NCI-H1417 treated with DMSO at 0.1 percent for 48 hours (cell line): Measurements from ENCODE around the gene GNAT2.

Experiments
- DNase-seq: peaks from one replicate; lab custom pipeline; 2025; lab: John Stamatoyannopoulos, UW

GNAT2 gene

DNA sequence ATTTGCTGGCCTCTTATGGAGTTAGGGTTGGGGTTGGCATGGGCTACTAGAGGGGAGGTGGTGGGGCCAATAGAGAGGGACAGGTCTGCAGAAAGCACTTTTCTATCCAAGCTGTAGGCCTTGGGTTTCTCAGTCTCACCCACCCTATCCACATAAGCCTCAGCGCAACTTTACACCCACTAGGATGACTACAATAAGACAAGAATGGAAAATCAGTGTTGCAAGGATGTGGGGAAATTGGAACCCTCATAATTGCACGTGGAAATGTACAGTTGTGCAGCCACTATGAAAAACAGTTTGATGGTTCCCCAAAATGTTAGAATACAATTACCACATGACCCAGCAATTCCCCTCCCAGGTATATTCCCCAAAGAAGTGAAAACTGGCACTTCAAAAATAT is 22.4 kb upstream of the GNAT2 start:
- no peak for DNase-seq

DNA sequence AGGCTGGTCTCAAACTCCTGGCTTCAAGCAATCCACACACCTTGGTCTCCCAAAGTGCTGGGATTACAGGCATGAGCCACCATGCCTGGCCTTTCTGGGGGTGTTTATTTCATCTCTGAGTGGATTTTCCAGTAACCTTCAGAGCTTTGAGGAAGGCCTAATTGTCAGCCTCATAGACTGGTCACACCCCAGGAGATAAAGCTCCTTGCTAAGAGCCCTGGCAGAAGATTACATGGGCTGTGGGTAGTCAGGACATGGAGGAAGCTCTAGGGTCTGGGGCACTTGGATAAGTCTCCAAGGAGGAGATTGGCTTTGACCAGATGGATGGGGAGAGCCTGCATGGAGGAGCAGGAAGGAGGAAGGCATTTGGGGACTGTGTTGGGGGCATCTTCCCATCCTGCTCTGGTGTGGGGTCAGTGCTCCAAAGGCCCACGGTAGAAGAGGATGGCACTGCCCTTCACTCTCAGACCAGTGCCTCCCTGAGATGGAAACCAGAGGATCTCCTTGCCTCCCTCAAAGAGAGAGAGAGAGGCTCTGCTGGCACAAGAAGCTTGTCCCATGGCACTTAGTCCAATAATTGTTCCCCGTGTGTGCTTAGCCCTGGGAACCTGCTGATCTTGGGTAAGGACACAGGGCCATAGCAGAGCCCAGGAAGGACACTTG is 21.8 kb upstream of the GNAT2 start:
- no peak for DNase-seq

DNA sequence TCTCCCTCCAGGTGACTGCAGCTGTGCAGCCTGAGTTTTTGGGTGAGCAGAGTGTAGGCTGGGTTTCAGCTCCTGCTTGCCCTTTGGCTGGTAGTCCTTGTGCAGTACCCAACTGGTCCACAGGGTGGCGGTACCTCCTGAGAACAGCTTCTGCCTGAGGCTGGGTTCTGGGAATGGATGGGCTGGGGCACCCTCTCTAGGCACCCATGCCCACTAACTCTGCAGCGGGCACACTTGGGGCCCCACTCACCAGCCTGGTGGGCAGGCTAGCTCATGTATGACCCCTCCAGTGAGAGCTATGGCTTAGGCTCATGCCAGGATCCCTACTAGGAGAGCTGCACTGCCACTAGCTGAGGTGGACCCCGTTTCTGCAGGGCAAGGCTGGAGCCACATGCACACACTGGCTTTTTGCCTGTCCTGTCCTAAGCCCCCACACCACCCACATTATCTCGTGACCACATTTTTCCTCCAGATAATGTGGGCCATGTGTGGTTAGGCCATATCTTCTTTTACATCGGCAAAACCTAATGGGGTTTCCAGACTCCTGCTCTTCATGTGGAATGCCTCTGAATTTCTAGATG is 21.0 kb upstream of the GNAT2 start:
- DNase-seq = no peak

DNA sequence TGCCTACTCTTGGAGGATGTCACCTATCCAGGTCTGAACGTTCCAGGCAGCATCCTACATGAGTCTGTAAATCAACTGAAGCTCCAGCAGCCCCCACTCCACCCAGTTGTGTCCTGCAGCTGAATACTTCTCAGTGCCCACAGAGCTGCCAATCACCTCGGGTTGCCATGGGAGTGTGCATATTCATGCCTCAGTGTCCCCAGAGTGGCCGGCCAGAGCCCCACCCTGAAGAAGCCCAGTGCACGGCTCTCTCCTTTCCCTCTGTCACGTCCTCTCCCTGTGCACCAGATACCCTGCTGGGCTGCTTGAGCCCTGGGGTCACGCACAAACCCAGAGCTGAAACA is 20.4 kb upstream of the GNAT2 start:
- DNase-seq = no peak

DNA sequence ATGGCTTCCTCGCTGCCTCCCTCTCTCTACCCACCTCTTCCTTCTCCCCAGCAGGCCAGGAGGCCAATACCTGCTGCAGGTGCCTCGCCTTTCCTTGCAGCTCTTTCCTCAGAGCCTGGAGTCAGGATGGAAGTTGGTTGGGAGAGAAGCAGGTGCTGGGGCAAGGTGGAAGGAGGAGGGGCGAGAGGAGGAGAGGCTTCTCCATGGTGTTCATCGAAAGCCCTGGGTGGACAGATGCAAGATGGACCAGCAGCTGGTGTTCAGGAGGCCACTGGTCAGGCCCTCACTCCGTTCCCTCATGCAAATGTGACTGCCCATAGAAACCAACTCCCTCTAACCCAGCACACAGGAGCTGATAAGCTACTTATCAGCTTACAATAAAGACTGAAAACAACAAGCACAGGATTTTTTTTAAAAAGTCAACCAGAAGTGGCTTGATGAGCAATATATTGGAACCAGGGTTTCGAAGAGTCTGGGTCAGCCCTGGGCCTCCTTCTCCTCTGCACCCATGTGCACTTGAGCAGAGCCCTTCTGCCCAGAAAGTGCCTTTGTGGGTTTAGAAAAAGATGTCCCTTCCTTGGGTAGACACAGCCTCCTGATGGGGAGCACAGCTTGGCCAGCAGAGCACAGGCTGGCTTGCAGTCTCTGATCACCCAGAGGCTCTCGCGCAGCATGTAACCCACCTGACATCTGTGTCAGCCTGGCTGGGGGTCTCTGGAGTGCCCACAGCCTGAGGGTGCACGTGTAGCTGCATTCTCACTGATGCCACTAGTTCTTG is 19.8 kb upstream of the GNAT2 start:
- DNase-seq = no peak

DNA sequence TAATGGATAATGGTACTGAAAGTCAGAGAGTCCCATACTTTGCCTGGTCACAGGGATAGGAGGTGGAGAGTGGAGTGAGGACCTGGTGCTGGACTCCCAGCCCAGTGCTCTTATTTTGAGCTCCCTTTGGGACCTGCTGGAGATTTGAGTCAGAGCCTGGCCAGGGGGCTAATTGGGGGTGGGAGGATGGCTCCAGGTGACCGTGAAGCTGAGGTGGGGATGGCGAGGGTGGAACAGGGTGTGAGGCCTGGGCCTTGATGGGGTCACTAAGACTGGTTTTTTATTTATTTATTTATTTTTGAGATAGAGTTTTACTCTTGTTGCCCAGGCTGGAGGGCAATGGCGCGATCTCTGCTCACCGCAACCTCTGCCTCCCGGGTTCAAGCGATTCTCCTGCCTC is 18.0 kb upstream of the GNAT2 start:
- DNase-seq = no peak

DNA sequence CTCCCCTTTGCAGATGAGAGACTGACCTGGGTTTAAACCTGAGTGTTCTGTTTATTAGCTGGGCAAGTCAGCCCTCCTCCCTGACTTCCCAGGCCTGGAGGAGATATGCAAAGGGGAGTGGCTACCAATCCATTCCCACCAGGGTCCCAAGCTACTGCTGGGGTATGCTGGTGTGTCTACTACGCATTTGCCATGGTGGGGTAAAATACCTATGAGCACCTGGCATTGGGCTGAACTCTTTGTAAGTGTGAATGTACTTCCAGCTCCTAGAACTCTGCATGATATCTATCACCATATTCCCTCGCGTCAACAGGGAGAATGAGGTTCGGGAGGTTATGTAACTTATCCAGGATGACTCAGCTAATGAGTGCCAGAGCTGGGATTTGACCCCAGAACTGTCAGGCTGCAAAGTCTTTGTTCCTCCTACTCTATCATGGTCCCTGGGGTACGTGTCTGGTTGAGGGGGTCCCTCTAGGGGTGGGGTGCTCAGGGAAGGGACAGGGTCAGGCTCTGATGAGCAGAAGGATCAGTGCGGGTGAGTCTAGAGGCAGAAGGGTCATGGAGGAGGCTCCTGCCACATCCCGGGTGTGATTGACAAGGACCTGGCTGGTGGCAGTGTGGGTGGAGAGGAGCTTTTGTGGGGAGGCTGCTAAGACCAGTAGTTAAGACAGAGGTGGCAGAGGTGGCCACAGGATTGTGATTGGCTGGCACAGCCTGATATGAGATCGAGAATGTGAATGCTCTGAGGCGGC is 17.0 kb upstream of the GNAT2 start:
- no peak for DNase-seq

DNA sequence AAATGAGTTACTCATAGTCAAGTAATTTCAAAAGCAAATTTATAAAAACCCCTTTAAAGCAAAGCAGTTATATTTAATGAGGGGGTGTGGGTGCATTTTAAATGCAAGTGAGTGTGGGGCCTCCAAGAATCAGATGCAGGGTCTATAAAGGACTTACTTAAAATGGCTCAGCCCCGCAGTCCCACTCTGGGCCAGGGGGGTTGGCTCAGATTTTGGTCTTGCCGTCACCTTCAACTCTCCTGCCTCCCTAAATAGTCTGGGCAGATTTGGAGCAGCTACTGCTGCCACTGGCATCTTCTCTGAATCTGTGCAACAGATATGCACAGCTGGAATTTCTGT is 16.4 kb upstream of the GNAT2 start:
- DNase-seq = no peak

DNA sequence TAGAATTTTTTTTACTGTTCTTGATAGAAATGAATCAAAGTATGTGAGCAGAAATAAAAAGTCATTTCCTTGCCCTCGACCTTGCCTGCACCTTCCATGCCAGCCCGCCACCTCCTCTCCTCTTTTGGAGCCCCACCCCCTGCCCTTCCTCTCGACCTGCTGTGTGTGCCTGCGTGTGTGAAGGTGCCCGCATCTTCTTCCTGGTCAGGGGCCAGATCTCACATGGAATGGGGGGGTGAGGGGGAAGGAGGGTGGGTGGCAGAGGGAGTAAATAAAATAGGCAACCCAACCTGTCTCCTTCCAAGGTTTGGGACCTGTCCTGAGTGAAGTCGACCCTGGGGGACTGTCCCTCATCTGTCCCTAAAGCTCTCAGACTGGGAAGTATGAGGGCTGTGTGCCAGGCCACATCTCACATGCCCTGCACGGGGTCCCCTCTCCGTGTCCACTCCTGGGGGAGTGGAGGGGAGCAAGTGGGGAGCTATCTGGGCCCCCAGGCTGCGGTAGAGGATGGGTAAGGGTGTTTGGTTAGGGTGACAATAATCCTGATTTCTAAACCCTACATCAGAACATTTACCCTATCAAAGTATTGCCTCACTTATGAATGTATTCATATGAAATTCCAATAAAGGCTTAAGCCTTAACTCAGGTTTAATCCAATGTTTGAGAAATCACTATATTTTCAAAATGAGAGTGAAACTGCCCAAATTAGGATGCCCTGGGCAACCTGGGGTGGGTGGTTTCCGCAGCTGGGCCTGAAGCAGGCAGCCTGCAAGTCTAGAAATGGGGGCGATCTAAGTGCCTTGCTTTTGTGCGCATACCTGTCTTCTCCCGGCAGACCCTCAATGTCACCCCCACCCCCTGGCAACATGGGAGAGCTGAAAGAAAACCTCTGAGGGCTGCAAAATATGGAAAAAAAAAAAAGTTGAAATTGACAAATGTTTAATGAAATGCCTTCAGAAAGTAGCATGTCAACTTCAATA is 15.6 kb upstream of the GNAT2 start:
- DNase-seq = no peak

DNA sequence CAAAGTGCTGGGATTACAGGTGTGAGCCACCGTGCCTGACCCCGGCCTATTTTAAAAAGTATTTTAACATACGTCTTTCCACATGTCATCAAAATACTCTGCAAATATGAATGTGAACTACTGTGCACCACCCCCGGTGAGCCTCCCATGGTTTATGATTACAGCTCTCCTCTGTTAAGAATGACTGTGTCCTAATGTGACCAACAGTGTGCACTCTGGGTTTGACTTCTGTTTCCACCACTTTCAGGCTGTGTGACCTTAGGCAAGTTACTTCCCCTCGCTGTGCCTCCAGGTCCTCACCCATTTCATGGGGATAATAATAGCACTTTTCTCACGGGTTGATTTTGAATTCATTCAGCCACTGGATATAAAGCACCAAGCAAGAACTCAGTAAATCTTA is 14.9 kb upstream of the GNAT2 start:
- no peak for DNase-seq

DNA sequence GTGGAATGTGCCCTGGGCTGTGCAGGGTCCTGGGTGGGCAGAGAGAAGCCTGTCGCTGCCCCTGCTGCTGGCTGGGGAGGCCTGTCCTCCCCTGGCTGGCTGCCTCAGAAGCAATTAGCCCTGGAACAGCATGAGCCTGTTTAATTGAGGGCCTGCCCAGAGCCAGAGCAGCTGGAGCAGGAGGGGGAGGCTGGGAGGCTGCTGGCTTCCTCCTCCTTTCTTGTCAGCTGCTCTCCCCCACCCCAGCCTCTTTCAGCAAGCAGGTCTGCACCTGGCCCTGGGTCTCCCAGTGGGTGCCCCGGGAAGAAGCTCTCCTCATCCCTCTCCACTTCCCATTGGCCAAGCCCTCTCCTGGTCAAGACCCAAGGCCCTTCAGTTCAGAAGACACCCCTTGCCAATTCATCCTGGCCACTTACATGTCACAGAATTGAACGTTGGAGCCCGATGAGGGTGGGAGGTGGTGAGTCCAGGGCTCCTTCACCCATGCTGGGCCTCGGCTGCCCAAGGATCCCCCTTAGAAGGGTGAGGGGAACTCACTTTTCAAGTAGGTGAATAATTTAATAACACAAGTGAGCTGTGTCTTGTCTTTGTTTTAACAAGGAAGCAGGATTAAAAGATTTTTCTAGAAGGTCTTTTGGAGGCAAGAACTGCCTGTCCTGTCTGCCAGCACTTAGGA is 13.4 kb upstream of the GNAT2 start:
- peak; percentile 53 for DNase-seq

DNA sequence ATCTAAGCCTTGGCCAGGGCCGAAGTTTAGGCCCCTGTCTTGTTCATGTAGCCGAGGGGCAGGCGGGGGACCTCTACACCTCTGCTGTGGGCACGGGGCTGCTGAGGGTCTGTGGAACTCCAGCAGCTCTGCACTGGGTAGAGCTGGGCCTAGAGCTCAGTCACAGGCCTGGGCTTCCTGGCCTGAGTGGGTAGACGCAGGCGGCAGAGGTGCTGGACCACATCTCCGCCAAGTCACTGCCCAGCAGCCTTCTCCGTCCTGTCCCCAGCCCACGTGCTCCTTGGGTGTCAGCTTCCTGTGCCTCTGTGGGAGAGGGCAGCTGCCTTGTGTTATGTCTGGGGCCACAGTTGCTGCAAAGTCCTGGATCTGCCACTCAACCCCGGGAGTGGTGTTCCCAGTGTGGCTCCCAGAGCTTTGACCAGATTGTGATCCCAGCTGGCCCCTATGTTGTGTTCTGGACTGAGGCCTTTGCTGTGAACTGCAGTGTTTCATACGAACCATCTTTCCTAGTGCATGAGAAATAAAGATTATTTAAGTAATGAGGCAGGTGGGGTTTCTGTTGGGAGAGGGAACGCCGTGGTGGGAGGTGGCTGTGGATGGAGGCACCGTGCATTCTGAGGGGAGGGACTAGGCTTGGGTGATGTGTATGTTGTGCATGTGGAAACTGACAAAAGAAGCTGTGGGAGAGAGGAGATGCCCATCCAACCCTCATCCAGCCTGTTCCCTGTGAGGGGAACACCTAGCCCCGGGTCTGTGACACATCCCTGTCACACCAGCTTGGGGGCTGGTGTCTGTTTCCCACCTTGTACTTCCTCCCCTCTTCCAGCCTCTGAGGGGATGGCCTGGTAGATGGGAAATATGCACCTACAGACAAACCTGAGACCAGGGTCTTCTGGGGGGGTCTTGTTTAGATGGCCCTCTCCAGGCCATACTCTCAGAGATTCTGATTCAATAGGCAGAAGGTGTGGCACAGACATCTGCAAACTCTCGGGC is 12.4 kb upstream of the GNAT2 start:
- no peak for DNase-seq

DNA sequence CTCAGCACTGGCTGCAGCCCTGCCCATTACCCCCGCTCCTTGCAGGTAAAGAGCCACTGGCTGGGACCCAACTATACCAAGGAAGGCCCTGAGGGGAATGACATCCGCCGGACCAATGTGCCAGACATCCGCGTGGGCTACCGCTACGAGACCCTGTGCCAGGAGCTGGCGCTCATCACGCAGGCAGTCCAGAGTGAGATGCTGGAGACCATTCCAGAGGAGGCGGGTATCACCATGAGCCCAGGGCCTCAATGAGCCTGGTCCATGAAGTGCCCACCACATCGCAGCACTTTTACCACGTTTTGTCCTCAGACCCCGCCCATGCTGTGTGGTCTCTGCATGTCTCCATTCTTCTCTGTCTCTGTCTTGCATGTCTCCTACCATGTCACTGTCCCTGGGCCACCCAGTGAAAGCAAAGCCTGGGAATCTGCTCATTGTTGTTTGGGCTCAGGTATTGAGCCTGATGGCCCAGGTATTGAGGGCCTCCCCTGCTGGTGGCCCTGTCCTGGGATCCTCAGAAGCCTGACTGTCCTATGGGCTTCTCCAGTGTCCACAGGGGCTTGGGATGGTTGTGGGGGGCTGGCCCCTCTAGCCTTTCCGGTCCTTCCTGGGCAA is 11.6 kb upstream of the GNAT2 start:
- no peak for DNase-seq

DNA sequence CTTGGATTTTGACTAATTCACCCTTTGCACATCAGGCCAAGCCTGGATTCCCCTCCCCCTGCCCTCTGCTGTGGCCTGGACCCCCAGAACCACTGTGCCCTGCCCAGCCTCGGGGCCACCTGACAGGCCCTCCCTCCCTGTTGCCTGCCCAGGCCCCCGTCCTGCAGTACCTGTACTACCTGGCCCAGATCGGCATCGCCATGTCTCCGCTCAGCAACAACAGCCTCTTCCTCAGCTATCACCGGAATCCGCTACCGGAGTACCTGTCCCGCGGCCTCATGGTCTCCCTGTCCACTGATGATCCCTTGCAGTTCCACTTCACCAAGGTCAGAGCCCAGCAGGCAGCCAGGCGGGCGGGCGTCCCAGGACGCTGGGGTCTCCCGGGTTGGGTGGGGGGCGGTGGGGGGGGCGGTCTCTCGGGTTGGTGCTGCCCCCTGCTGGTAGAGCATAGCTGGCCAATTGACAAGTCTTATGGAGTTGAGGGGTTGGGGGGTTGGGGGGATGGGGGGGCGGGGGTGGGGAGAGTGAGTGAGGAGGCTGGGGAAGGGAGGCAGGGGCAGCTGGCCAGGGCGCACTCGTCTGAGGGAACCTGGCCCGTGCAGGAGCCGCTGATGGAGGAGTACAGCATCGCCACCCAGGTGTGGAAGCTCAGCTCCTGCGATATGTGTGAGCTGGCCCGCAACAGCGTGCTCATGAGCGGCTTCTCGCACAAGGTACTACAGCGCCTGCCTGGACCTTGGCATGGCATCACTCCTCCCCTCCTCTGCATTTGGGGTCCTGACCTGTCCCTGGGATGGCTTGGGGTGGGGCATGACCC is 10.9 kb upstream of the GNAT2 start:
- no peak for DNase-seq

DNA sequence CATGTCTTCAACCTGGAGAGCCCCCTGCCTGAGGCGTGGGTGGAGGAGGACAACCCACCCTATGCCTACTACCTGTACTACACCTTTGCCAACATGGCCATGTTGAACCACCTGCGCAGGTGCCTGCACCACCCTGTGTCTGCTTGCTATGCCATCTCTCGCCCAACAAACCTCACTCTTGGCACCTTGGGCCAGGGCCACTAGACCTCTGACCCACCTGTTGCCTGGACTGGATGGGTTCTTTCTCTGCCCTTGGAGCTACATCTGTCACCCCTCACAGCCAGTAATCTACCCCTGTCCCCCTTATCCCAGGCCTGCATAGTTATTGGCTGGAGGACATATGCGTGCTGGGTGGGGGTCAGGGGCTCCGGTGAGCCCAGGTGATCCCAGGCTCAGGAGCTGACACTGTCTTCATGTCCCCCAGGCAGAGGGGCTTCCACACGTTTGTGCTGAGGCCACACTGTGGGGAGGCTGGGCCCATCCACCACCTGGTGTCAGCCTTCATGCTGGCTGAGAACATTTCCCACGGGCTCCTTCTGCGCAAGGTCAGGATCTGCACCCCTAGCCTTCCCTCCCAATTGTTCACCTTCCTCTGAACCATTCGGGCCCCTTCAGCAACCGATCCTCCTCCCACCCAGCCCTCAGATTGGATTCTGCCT is 10.1 kb upstream of the GNAT2 start:
- no peak for DNase-seq

DNA sequence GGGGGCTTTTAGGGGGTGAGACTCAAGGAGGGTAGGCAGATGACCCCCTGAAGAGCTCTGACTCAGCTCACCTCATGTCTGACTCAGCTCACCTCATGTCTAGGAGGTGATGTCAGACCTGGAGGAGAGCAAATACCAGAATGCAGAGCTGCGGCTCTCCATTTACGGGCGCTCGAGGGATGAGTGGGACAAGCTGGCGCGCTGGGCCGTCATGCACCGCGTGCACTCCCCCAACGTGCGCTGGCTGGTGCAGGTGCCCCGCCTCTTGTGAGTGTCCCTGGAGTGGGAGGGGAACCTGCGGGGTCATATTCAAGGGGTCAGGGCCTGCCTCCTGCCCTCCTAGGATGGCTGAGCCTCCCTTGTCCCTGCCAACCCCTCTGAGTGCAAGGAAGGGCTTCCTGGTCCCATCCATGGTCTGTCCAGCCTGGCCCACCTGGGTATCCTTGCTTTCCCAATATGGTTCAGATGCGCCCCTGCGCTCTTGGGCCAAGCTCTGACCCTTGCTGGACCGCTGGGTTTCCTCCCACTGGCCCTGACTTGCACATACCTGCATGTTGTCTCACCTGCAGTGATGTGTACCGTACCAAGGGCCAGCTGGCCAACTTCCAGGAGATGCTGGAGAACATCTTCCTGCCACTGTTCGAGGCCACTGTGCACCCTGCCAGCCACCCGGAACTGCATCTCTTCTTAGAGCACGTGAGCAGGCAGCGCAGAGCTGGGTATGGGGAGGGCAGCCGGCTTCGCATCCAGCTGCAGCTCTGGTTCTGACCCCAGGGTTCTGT is 9.3 kb upstream of the GNAT2 start:
- DNase-seq = no peak

DNA sequence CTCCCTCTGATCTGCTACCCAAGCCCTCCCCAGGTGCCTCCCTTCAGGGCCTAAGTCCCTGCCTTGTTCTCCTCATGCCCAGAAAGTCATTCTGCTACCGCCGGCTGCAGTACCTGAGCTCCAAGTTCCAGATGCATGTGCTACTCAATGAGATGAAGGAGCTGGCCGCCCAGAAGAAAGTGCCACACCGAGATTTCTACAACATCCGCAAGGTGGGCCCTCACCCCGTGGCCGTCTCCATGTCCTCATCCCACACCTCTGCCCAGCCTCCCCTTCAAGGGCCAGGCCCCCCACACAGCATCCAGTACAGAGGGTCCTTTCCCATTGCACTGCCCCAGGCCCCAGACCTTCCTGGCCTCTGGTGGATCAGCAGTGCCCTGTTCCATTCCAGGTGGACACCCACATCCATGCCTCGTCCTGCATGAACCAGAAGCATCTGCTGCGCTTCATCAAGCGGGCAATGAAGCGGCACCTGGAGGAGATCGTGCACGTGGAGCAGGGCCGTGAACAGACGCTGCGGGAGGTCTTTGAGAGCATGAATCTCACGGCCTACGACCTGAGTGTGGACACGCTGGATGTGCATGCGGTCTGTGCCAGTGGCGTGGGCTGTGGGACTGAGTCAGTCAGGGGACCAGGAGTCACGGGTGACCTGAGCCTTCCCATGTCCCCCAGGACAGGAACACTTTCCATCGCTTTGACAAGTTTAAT is 8.4 kb upstream of the GNAT2 start:
- no peak for DNase-seq
